ENCODE results near the gene HOXD4.

Gene HOXD4

GRCh38 chr2:176105078-176105729, 46.1 kb upstream of the HOXD4 start:
- H3K4me3 ChIP-seq (ENCODE audit: low read depth, low read length) = no peak overlapping the region
- no peak for DNase-seq (ENCODE audit: low read depth)
- TF ChIP-seq CTCF (IDR thresholded peaks at IDR 0.05; ENCODE audit: low read depth, low read length, missing control alignments) = no peak

- no peak for DNase-seq (ENCODE audit: low read depth)
- no peak overlapping the region for H3K4me3 ChIP-seq (ENCODE audit: low read depth, low read length)
- TF ChIP-seq CTCF (IDR thresholded peaks at IDR 0.05; ENCODE audit: low read depth, low read length, missing control alignments) = no peak
Measured at GRCh38 chr2:176105730-176106580, 45.4 kb upstream of the HOXD4 start.

GRCh38 chr2:176106581-176107539, 44.5 kb upstream of the HOXD4 start, which contains the start of gene HOXD11:
HOXD11 (plus strand) TSS chr2:176107280; CDS start chr2:176107356, 76 bp downstream.
- no peak for DNase-seq (ENCODE audit: low read depth)
- no peak within 1 kb of the TSS for H3K4me3 ChIP-seq (ENCODE audit: low read depth, low read length)
- TF ChIP-seq CTCF (IDR thresholded peaks at IDR 0.05; ENCODE audit: low read depth, low read length, missing control alignments) = no peak

DNA sequence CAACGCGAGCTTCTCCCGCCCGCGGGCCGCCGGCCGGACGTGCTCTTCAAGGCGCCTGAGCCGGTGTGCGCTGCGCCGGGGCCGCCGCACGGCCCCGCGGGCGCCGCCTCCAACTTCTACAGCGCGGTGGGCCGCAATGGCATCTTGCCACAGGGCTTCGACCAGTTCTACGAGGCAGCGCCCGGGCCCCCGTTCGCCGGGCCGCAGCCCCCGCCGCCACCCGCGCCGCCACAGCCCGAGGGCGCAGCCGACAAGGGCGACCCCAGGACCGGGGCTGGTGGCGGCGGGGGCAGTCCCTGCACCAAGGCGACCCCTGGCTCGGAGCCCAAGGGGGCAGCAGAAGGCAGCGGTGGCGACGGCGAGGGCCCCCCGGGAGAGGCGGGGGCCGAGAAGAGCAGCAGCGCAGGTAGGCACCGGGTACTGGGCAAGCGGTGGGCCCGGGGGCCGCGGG, 43.6 kb upstream of the HOXD4 start:
- no peak overlapping the region for H3K4me3 ChIP-seq (ENCODE audit: low read depth, low read length)

GRCh38 chr2:176109192-176109901, 42.0 kb upstream of the HOXD4 start:
- TF ChIP-seq CTCF (IDR thresholded peaks at IDR 0.05; ENCODE audit: low read depth, low read length, missing control alignments) = no peak
- DNase-seq (ENCODE audit: low read depth) = no peak
- H3K4me3 ChIP-seq (ENCODE audit: low read depth, low read length) = no peak overlapping the region

More for the DNA sequence above, 43.6 kb upstream of the HOXD4 start:
- no peak for TF ChIP-seq CTCF (IDR thresholded peaks at IDR 0.05; ENCODE audit: low read depth, low read length, missing control alignments)
- no peak for DNase-seq (ENCODE audit: low read depth)

DNA sequence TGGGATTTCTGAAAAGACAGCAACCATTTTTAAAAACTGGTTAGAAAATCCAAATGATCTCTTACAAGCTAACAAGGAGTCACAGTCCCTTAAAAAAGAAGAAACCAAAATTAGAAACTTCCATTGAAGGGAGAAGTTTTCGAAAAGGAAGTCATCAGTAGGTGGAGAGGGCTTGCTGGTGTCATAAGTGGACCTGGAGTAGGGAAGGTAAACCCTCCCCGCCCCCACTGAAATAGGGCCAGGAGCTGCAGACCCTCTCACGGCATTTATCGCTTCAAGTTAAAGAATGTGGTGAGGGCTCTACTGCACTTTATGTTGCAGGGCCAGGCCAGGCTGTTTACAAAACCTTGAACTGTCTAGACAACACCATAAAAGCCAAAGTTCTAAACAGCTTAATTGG, 41.4 kb upstream of the HOXD4 start:
- H3K4me3 ChIP-seq (ENCODE audit: low read depth, low read length) = no peak overlapping the region
- no peak for DNase-seq (ENCODE audit: low read depth)
- TF ChIP-seq CTCF (IDR thresholded peaks at IDR 0.05; ENCODE audit: low read depth, low read length, missing control alignments) = no peak
